CD14-positive monocyte (primary cell): ENCODE measurements around the gene NUBP2. TPM values are rescaled to one million over a fixed set of nuclear protein-coding genes. Genes with fewer than 3 reads are reported as not detected.
A peak's percentile ranks its signal among the peaks of the same experiment; 100 is the strongest.

Source experiments
- DNase-seq, 3 donors: peaks; one replicate each; pipeline ENCODE4 v3.0.0-alpha.2; 2011 to 2022
- H2AFZ ChIP-seq: 2 replicates; pipeline ENCODE4 v1.6.0; 2012; ENCODE audit warnings: mild to moderate bottlenecking, low read depth, low read length, inconsistent platforms; ENCODE audit not compliant: insufficient read depth, poor library complexity, severe bottlenecking
- H3K27ac ChIP-seq, 2 donors: 1 replicate in 1 of 2; 2 replicates in 1 of 2; pipeline ENCODE4 v1.5.1; 2012 to 2013; ENCODE audit warnings: low read length in 2 of 2, control low read depth in 1 of 2, inconsistent platforms in 1 of 2, low read depth in 1 of 2, mild to moderate bottlenecking in 1 of 2
- H3K27me3 ChIP-seq, 2 donors: one replicate each; pipeline versions ENCODE4 v1.6.0 to v1.6.1; 2011 to 2013; ENCODE audit warnings: low read length in 2 of 2; ENCODE audit not compliant: control insufficient read depth in 2 of 2, insufficient read depth in 2 of 2
- H3K36me3 ChIP-seq, 2 donors: replicated peaks in 1 of 2; 1 replicate in 1 of 2; 2 replicates in 1 of 2; pipeline versions ENCODE4 v1.5.1 to v1.6.1; 2012 to 2013; ENCODE audit warnings: low read length in 2 of 2, control low read depth in 1 of 2, inconsistent platforms in 1 of 2, mild to moderate bottlenecking in 1 of 2; ENCODE audit not compliant: insufficient read depth in 2 of 2, control insufficient read depth in 1 of 2
- H3K4me1 ChIP-seq, 2 donors: 1 replicate in 1 of 2; 2 replicates in 1 of 2; pipeline versions ENCODE4 v1.5.1 to v1.6.1; 2012 to 2013; ENCODE audit warnings: low read length in 2 of 2, control low read depth in 1 of 2, inconsistent platforms in 1 of 2, mild to moderate bottlenecking in 1 of 2, moderate library complexity in 1 of 2; ENCODE audit not compliant: insufficient read depth in 2 of 2, control insufficient read depth in 1 of 2
- H3K4me2 ChIP-seq: replicated peaks from 2 replicates; pipeline ENCODE3; 2012; ENCODE audit warnings: low read length, moderate library complexity, mild to moderate bottlenecking; ENCODE audit not compliant: poor library complexity, severe bottlenecking; ENCODE audit errors: extremely low read depth
- H3K4me3 ChIP-seq, 3 experiments: fragments of 200-600 bp in 1 of 3; sonication (generic) in 1 of 3; replicated peaks in 1 of 3; 1 replicate in 2 of 3; 2 replicates in 1 of 3; pipeline ENCODE4 v1.5.1; 2011 to 2013; ENCODE audit warnings: low read length in 3 of 3, mild to moderate bottlenecking in 3 of 3, control low read depth in 2 of 3, low read depth in 2 of 3, inconsistent platforms in 1 of 3, moderate library complexity in 1 of 3
- H3K79me2 ChIP-seq: 2 replicates; pipeline ENCODE4 v1.6.0; 2012; ENCODE audit warnings: mild to moderate bottlenecking, control low read depth, inconsistent platforms, low read length, moderate library complexity; ENCODE audit not compliant: insufficient read depth
- H3K9ac ChIP-seq: 2 replicates; pipeline ENCODE4 v1.6.0; 2017; ENCODE audit warnings: low read length, mild to moderate bottlenecking; ENCODE audit not compliant: insufficient read depth, poor library complexity, severe bottlenecking
- H3K9me3 ChIP-seq, 2 donors: replicated peaks in 1 of 2; 1 replicate in 1 of 2; 2 replicates in 1 of 2; pipeline versions ENCODE4 v1.5.1 to v1.6.1; 2012 to 2013; ENCODE audit warnings: low read length in 2 of 2, control low read depth in 1 of 2; ENCODE audit not compliant: control insufficient read depth in 1 of 2, insufficient read depth in 1 of 2
- H4K20me1 ChIP-seq: 2 replicates; pipeline ENCODE4 v1.6.0; 2012; ENCODE audit warnings: mild to moderate bottlenecking, low read length, control low read depth, moderate library complexity; ENCODE audit not compliant: insufficient read depth
- H3K27ac Mint-ChIP-seq, 7 donors: one replicate each; pipeline ENCODE4 v1.8.0; 2020; ENCODE audit warnings: mild to moderate bottlenecking in 7 of 7, mixed read lengths in 7 of 7, moderate library complexity in 6 of 7, inconsistent platforms in 2 of 7
- H3K27me3 Mint-ChIP-seq, 3 donors: one replicate each; pipeline ENCODE4 v1.8.0; 2021 to 2022; ENCODE audit warnings: low read depth in 3 of 3, mild to moderate bottlenecking in 3 of 3, mixed read lengths in 3 of 3, moderate library complexity in 3 of 3, inconsistent platforms in 1 of 3
- H3K36me3 Mint-ChIP-seq, 2 donors: one replicate each; pipeline ENCODE4 v1.8.0; 2020; ENCODE audit warnings: mixed read lengths in 2 of 2, inconsistent platforms in 1 of 2, mild to moderate bottlenecking in 1 of 2
- H3K4me1 Mint-ChIP-seq: one replicate; pipeline ENCODE4 v1.8.0; 2020; ENCODE audit warnings: mild to moderate bottlenecking, mixed read lengths
- H3K4me3 Mint-ChIP-seq, 2 donors: one replicate each; pipeline ENCODE4 v1.8.0; 2020; ENCODE audit warnings: mild to moderate bottlenecking in 2 of 2, mixed read lengths in 2 of 2, moderate library complexity in 1 of 2
- H3K9me3 Mint-ChIP-seq, 7 donors: one replicate each; pipeline ENCODE4 v1.8.0; 2020 to 2022; ENCODE audit warnings: mixed read lengths in 7 of 7, mild to moderate bottlenecking in 6 of 7, moderate library complexity in 6 of 7, inconsistent platforms in 2 of 7
- CTCF ChIP-seq: fragments of 200-600 bp; IDR thresholded peaks from one replicate; pipeline ENCODE4 v1.8.0; 2022; ENCODE audit warnings: antibody characterized with exemption, mild to moderate bottlenecking
- WGBS: methylation state at CpG from one replicate; pipeline ENCODE4 v1.1.5; 2013; ENCODE audit warnings: missing lambda C conversion rate; ENCODE audit not compliant: insufficient coverage; 5-methylcytosine and 5-hydroxymethylcytosine counted together
- intact Hi-C, 2 donors: fragments of 100-400 bp; cut with micrococcal nuclease; formaldehyde crosslinking; loops; one replicate each; pipeline versions ENCODE4 v1.15.0 to v1.15.1; 2023
- polyA plus RNA-seq, 3 donors: library from polyadenylated mRNA; depleted of rRNA in 1 of 3; unstranded in 2 of 3; stranded (reverse) in 1 of 3; fragments of 300-500 nt in 2 of 3; fragments of >200 nt in 1 of 3; fragmentation: Illumina TruSeq in 2 of 3; gene quantifications; 1 replicate in 2 of 3; 2 replicates in 1 of 3; pipeline ENCODE4 v1.2.3, GENCODE V29; 2012 to 2021

The NUBP2 gene
- polyA plus RNA-seq, 3 donors, result 34.4 to 69.5 (median 57.9) TPM

GRCh38 chr16:1831186-1832075 is 48.7 kb downstream of the NUBP2 start:
- DNase-seq, result no peak
- no peak overlapping the region for H3K9ac ChIP-seq
- 92% methylated on average over 12 of the region's 19 CpGs for WGBS
- H3K27me3 Mint-ChIP-seq, result peaks cover 0 to 3% (median 0%) of the 10 kb centered on the region in 3 donors
- H3K79me2 ChIP-seq, result peaks cover 19% of the 10 kb centered on the region
- H3K36me3 ChIP-seq, result peaks cover 0 to 7% of the 10 kb centered on the region in 2 donors
- intact Hi-C loops, result no loop called here
- H3K4me3 Mint-ChIP-seq, result no peak overlapping the region
- peaks cover 0 to 2% (median 0%) of the 10 kb centered on the region in 7 donors for H3K9me3 Mint-ChIP-seq
- H3K4me2 ChIP-seq, result no peak overlapping the region
- H3K27me3 ChIP-seq, result no peaks in the 10 kb centered on the region
- no peak overlapping the region for H3K27ac ChIP-seq
- peaks cover 7 to 13% of the 10 kb centered on the region in 2 donors for H3K36me3 Mint-ChIP-seq
- H2AFZ ChIP-seq, result no peak overlapping the region
- no peak overlapping the region for H3K4me3 ChIP-seq
- H3K4me1 ChIP-seq, result peaks cover 13 to 26% of the 10 kb centered on the region in 2 donors
- TF ChIP-seq CTCF, result no peak
- H3K9me3 ChIP-seq, result no peaks in the 10 kb centered on the region
- peaks cover 19% of the 10 kb centered on the region for H3K4me1 Mint-ChIP-seq
- H4K20me1 ChIP-seq, result peaks cover 7% of the 10 kb centered on the region
- peak overlapping the region in 1 of 7 donors; percentile 38 for H3K27ac Mint-ChIP-seq

- intact Hi-C loops, result no loop called here
- Histone ChIP-seq H3K27me3 (no peaks in the 10 kb centered on the region), H3K79me2 (peaks cover 11% of the 10 kb centered on the region), H4K20me1 (peaks cover under 1% of the 10 kb centered on the region), H3K4me3 (no peak overlapping the region), H3K27ac (no peak overlapping the region), H3K9ac (no peak overlapping the region), H3K4me1 (peaks cover 6 to 14% of the 10 kb centered on the region in 2 donors), H3K36me3 (peaks cover 0 to 7% of the 10 kb centered on the region in 2 donors), H3K4me2 (no peak overlapping the region), H3K9me3 (no peaks in the 10 kb centered on the region), H2AFZ (no peak overlapping the region)
- 80% methylated on average over 5 of the region's 9 CpGs for WGBS
- Mint-ChIP-seq H3K36me3 (peaks cover 7 to 13% of the 10 kb centered on the region in 2 donors), H3K27me3 (no peaks in the 10 kb centered on the region), H3K27ac (peak overlapping the region in 1 of 7 donors; percentile 21), H3K4me3 (no peak overlapping the region), H3K4me1 (peaks cover 12% of the 10 kb centered on the region), H3K9me3 (no peaks in the 10 kb centered on the region)
- no peak for DNase-seq
- TF ChIP-seq CTCF, result no peak
These were observed 50.2 kb downstream of the NUBP2 start for GRCh38 chr16:1832838-1833454.
